ENCODE data around the gene TTYH1.
"Not testable (repeated sequence)": the region's sequence is repeated elsewhere in the genome, so short reads cannot be mapped to it uniquely, and the experiment has no call there.

Gene TTYH1

DNA sequence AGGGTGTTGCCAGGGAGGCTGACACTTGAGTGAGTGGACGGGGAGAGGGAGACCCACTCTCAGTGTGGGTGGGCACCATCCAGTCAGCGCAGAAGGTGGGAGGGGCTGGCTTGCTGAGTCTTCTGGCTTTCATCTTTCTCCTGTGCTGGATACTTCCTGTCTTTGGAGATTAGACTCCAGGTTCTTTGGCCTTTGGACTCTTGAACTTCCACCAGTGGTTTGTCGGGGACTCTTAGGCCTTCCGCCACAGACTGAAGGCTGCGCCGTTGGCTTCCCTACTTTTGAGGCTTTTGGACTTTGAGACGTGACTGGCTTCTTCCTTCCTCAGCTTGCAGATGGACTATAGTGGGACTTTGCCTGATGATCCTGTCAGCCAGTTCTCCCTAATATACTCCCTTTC is 29.5 kb downstream of the TTYH1 start:
- DNase-seq (no peak), ATAC-seq (no peak)

DNA sequence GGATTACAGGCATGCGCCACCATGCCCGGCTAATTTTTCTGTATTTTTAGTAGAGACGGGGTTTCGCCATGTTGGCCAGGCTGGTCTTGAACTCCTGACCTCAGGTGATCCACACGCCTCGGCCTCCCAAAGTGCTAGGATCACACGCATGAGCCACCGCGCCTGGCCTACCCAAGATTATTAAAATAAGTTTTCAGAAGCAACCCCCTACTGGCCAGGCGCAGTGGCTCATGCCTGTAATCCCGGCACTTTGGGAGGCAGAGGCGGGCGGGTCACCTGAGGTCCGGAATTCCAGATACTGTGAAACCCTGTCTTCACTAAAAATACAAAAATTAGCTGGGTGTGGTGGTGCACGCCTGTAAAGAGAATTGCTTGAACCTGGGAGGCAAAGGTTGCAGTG is 31.1 kb downstream of the TTYH1 start:
- not testable (repeated sequence) for DNase-seq, ATAC-seq

DNA sequence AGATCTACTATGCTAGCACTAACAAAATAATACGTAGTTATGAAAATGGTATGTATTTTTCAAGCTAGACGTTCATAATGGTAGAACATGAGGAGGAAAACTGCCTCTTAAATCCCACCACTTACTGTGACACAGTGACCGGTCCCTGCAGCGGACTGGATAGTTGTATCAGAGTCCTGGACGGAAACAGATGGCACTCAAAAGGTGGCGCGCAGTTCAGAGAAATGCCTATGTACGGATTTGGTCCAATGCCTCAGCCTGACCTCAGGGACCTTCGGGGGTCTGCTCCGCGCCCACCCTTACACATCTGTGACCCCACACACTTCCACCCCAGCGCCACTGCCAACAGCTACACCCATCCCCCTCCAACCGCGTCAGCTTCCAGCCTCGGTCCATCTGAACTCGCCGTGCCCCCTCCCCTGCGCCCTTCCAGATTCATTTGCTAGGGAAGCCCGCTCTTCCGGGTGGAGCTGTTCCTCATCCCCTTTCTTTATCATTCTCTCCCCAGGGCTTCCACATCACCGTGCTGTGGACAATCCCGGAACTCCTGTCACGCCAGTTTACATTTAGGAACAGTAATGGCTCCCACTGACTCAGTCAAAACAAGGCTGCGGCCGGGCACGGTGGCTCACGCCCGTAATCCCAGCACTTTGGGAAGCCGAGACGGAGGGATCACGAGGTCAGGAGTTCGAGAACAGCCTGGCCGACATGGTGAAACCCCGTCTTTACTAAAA is 32.9 kb downstream of the TTYH1 start:
- ATAC-seq (peak; percentile 34), DNase-seq (peak; percentile 57)

DNA sequence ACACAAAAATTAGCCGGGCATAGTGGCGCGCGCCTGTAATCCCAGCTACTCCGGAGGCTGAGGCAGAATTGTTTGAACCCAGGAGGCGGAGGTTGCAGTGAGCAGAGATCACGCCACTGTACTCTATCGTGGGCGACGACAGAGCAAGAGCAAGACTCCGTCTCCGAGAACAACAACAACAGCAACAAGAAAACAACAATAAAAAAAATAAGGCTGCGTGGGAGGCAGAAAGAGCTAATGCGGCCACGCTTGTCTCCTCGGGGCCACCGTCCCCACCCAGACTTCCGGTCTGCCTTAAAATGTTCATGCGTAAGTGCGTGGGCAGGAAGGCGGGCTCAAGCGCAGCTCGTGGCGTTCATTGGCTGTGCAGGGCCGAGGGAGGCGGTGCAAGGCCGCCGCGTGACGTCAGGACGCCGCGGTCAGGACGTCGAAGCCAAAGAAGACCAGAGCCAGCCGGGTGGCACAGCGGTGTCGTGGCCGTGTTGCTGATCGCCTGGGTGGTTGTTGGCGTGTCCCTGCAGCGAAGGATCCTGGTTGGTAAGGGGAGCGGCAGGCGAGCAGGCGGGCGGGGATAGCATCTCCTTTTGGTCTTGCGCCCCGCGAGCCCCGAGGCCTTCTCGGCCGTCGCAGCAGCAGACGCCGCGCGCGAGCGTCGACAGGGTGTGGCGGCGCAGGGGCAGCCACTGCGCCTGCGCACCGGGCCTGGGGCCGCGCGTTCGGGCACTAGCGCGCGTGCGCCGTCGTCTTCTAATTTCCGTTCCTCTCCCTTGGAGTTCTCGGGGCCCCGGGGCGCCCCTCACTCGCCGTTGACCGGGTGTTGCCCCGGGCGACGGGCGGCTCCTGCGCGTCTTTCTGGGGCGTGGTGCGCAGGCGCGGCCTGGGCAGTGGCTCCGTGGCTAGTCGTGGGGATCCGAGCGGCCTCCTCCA is 33.8 kb downstream of the TTYH1 start, which contains the start of gene LENG8:
TSS of gene LENG8 (plus strand) at position 426 of the 927 bp plus-strand sequence. CDS start 2,146 bp downstream, outside the sequence.
- peak; percentile 96 for DNase-seq
- peak; percentile 90 for ATAC-seq

DNA sequence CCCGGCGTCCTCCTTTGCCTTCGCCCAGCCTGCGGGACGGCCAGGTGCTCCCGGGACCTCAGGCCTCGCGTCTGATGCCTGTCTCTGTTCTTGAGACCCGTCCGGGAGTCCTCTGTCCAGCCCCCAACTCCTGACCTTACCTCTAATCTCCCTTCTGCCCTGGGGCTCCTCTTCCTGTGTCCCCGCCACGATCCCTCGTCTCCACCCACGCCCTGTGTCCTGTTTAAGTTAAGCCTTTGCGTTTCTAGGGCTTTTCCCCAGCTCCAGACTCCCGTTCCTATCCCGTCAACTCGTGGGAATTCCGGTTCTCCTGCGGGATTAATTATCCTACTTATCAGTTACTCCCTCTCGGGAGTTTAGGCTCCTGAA is 34.4 kb downstream of the TTYH1 start:
- ATAC-seq (no peak), DNase-seq (no peak)

DNA sequence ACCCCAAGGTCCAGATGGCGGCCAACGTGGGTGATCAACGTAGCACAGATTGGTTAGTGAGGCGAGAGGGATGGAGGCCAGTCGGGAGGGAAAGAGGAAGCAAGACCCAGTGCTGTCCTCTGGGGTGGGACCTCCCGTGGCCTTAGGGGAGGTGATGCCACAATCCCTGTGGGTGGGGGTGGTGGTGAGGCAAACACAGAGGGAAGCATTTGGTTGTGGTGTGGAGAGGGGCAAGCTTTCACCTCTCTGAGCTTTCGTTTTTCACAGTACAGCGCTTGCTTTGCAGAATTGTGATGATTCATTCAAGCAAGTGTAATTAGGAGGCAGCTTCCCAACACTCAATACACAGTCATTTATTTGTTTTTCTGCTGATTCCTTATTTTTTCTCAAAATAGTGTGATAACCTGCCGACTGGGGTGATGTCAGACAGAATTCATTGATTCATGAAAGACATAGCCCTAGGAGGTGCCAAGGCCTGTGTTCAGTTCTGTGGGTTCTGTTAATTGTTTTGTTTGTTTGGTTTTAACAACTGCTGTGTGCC is 36.1 kb downstream of the TTYH1 start:
- ATAC-seq = no peak
- no peak for DNase-seq

DNA sequence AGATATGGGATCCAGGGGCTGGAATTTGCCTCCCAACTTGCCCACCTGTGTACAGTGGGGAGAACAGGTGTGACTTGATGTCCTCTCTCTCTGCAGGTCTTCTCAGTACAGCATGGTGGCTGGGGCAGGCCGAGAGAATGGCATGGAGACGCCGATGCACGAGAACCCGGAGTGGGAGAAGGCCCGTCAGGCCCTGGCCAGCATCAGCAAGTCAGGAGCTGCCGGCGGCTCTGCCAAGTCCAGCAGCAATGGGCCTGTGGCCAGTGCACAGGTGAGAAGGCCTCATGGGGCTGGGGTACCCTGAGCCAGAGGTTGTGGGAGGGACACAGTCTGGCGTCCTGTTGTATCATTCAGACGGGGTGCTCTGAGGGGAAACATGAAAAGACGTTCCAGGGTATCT is 36.7 kb downstream of the TTYH1 start:
- DNase-seq (no peak), ATAC-seq (no peak)

DNA sequence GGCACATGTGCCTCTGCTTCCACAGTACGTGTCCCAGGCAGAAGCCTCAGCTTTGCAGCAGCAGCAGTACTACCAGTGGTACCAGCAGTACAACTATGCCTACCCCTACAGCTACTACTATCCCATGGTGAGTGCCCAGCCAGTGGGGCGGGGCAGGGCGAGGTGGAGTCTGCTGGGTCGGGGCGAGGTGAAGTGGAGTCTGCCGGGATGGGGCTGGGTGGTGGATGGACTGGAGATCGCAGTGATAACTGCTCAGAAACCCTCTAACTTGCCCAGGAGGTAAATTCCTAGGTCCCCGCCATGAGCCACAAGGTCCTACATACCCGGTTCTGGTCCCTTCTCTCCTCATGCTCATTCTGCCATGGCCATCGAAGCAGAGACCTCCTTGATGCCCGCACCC is 37.4 kb downstream of the TTYH1 start:
- no peak for ATAC-seq
- DNase-seq = no peak

DNA sequence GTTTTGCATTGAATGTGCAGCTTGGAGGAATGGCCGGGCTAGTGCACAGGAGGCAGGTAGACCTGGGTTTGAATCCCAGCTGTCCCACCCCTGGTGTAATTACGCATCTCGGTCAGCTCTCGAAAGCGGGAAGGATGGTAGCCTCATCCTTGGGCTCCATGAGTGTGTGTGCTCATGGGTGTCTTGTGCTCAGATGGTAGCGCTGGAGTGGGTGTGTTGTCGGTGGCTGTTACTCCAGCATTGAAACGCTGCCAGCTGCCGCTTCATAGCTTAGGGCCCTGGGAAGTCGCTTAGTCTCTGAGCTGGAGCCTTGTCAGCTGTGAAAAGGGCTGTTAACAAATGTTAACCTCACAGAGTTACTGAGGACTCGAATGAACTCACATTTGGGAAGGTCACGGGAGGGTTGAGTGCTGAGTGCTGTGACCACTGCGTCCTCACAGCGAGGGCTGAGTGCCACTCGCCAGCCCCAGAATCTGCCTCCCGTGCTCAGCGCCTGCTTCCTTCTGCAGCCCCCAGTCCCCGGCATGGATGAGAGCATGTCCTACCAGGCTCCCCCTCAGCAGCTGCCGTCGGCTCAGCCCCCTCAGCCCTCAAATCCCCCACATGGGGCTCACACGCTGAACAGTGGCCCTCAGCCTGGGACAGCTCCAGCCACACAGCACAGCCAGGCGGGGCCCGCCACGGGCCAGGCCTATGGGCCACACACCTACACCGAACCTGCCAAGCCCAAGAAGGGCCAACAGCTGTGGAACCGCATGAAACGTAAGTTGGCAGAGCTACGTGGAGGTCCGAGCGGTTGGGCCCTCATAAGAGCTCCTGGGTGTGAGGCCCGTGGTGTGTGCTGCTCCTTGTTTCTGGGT is 38.9 kb downstream of the TTYH1 start:
- DNase-seq (no peak), ATAC-seq (no peak)

DNA sequence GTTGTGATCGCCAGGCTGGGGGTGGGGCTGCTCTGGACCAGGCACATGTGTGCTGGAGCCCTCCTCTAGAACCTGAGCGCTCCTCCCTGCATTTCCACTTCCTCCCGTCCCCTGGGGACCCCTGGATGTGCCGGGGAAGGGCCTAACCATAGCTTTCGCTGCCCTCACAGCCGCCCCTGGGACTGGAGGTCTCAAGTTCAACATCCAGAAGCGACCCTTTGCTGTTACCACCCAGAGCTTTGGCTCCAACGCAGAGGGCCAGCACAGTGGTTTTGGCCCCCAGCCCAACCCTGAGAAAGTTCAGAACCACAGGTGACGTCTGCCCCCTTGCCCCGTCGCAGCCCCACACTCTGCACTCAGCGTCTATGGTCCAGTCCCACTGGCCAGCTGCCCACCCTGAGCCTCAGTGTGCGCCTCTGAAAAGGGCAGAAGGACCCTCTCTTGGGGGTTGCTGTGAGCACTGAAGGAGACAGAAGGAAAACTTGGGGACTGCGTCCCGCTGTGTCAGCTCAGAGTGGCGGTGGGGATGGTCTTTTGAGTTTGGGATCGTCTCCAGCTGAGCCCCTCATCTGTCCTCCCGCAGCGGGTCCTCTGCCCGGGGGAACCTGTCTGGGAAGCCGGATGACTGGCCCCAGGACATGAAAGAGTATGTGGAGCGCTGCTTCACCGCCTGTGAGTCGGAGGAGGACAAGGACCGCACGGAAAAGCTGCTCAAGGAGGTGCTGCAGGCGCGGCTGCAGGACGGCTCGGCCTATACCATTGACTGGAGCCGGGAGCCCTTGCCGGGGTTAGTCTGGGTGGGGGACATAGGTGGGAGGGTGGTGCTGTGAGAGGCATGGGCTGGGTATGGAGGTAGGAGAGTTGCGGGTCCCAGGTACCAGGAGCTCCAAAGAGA is 39.8 kb downstream of the TTYH1 start:
- DNase-seq = no peak
- ATAC-seq = no peak

DNA sequence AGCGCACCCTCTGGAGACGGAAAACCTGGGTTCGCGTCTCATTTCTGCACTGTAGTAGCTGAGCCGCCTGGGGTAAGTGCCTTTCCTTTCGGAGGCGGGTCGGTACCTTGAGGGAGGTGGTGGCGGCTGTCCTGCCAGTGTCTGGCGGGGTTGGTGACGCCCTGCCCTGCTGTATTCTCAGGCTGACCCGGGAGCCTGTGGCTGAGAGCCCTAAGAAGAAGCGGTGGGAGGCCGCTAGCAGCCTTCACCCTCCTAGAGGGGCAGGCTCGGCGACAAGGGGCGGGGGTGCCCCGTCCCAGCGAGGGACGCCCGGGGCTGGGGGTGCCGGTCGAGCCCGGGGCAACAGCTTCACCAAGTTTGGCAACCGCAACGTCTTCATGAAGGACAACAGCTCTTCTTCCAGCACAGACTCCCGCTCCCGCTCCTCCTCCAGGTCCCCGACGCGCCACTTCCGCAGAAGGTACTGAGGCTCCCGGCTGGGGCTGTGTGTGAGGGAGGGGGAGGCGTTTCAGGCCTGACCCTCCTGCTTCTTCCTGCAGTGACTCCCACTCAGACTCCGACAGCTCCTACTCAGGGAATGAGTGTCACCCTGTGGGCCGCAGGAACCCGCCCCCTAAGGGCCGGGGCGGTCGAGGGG is 40.6 kb downstream of the TTYH1 start:
- no peak for ATAC-seq
- no peak for DNase-seq

DNA sequence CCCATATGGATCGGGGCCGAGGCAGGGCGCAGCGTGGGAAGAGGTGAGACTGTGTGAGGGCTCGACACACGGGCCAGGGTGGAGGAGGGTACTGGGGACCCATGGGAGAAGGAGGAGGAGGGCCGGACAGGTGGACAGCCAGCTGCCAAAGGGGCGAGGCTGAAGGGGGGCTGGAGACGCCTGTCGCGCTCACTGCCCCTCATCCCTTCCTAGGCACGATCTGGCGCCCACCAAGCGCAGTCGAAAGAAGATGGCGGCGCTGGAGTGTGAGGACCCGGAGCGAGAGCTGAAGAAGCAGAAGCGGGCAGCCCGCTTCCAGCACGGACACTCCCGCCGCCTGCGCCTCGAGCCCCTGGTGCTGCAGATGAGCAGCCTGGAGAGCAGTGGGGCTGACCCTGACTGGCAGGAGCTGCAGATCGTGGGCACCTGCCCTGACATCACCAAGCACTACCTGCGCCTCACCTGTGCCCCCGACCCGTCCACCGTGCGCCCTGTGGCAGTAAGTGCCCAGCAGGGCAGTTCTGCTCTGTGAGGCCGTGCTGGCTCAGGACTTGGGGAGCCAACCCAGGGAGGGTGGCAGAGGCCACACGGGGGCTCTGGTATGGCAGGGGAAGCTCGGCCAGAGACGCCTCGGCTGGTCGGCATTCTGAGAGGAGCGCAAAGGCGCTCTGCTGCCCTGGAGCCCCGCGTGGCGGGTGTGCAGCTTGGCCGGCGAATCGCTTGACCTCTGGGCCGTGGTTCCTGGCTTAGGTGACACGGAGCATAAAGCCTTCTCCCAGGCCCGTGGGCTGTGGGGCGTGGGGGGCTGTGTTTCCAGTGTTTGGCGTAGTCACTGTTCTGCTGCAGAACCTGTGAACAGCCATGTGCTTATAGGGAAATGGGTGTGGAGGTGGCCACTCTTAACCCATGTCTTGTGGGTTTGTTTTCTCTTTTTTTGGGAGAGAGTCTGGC is 41.4 kb downstream of the TTYH1 start:
- DNase-seq (no peak), ATAC-seq (no peak)

DNA sequence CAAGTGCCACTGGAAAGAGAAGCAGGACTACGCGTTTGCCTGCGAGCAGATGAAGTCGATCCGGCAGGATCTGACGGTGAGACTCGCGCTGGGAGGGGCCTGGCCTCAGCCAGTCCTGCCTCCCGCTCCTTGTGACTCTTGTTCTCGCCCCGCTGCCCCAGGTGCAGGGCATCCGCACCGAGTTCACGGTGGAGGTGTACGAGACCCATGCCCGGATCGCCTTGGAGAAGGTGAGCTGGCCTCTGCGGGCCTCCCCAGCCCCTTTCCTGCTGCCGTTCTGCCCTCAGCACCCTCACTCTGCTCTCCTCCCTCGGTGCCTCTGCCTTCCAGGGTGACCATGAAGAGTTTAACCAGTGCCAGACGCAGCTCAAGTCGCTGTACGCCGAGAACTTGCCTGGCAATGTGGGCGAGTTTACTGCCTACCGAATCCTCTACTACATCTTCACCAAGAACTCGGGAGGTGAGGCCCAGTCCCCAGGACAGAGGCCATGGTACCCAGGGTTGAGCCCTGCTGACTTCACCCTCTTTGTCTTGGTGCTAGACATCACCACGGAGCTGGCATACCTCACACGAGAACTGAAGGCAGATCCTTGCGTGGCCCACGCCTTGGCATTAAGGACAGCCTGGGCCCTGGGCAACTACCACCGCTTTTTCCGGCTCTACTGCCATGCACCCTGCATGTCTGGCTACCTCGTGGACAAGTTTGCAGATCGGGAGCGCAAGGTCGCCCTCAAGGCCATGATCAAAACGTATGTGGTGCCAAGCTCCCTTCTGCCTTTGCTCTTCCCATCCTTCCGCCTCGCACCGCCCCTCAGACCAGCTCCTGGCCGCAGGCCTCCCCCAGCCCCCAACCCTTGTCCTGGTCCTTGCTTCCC is 42.7 kb downstream of the TTYH1 start:
- ATAC-seq = no peak

DNA sequence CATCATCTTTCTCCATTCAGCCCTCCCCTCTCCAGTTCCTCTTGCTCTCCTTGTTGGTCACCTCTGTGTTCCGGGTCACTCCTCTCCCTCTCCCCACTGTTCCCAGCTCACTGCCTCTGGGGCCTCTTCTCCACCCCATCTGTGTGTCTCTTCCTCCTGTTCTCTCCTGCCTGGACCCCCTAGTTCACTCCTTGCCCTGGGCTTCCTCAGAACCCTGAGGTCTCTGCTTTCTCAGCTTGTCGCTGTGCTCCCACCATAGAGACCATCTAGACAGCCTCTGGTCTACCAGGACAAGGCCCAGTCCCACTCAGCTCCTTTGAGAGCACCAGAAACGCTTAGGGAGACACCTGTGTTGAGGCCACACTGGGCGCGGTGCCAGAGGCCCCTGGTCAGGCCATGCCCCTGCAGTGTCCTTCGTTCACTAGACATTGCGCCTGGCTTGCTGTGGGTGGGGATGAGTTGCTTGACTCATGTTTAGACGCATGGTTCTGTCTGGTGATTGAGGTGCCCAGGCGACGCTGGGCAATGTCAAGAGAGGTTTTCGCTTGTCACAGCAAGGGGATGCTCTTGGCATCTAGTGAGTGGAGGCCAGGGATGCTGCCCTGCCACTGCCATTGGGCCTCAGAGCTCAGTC is 43.5 kb downstream of the TTYH1 start:
- ATAC-seq (no peak), DNase-seq (no peak)

More for the DNA sequence above, 42.7 kb downstream of the TTYH1 start:
- DNase-seq = no peak

DNA sequence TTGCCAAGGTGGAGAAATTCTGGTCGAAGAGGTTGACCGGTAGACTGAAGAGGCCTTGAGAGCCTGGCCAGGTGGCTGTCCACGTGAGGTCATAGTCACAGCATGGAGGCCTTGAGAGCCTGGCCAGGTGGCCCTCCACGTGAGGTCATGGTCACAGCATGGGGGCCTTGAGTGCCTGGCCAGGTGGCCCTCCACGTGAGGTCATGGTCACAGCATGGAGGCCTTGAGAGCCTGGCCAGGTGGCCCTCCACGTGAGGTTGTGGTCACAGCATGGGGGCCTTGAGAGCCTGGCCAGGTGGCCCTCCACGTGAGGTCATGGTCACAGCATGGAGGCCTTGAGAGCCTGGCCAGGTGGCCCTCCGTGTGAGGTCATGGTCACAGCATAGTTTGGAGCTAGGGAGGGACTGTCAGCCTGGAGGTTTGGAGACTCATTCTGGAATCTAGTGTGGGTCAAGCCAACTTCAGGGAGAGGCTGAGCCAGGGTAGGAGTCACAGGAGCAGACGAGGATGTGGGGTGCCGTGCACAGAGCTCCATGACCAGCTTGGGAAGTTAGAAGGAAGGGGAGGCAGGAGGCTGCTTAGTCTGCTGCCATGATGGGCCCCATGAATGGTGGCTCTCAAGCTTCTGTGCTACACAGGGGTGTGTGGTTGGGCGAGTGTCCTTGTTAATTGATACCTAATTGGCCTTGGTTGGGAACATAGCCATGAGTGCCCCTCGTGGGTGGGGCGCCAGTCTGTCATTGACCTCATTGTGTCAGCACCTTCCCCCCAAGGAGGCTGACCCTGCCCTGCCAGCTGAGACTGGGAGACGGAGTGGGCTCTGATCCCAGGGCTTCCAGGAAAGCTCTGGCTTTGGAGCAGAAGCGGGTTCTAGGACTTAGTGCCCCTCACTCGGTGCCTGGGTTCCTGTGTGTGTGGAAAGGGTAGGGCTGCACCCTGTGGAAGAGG is 44.3 kb downstream of the TTYH1 start:
- DNase-seq (no peak), ATAC-seq (no peak)

DNA sequence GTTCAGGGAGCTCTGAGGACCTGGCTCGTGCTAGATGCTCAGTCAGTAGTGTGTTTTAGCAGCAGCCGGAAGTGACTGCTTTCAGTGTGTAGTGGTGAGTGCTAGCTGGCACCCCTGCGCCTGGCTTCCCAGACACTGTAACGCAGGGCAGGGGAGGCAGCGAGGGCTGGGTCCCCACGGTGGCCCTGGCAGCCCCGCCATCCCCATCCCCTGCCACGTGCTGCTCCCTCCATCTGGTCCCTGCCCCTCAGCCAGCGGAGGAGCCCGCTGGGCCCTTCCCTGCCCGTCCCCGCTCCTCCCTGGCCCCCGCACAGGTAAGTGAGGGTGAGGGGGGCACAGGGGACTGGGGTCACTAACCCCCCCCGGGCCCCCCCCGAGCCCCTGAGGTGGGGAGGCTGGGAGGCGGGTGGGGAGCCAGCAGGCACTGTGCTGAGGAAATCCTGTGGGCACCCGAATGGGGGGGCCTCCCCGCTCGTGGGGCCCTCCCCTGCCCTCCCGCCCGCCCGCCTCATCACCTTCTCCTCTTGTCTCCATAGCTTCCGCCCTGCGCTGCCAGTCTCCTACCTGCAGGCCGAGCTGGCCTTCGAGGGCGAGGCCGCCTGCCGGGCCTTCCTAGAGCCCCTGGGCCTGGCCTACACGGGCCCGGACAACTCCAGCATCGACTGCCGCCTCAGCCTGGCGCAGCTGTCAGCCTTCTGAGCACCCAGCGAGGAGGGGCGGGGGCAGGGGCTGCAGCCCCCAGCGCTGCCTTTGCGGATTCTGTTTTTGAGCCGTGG is 45.2 kb downstream of the TTYH1 start:
- no peak for DNase-seq
- no peak for ATAC-seq
